ENCODE results near the gene PCDHGA3.
"Not testable (repeated sequence)": the region's sequence is repeated elsewhere in the genome, so short reads cannot be mapped to it uniquely, and the experiment has no call there.

The PCDHGA3 gene

GRCh38 chr5:141330299-141331080 lies 13.1 kb upstream of the PCDHGA3 start, which contains the start of gene PCDHGA1:
Gene PCDHGA1, plus strand, starts transcription at chr5:141330514.
- TF ChIP-seq CTCF (conservative IDR thresholded peaks at IDR 0.05; ENCODE audit: low read depth): peak; percentile 40
- no peak within 1 kb of the TSS for H3K27ac ChIP-seq
- ChIA-PET POLR2A (ENCODE audit: low non-redundant PET) (interaction anchor here (1.1 kb wide), 1 partner anchor 10 kb away, joined by 8 read pairs; the partner anchor contains the start of gene TAF7), CTCF (interaction anchor here (0.5 to 1.9 kb wide), 18 partner anchors 8 to 1659 kb away, joined by 3 to 8 read pairs (median 4); partner anchors contain the start of genes PCDHB10, PCDHB11, PCDHGA2 and PCDHGB2)
- DNase-seq (ENCODE audit: low spot score): peak; percentile 40

GRCh38 chr5:141332571-141332970 lies 11.1 kb upstream of the PCDHGA3 start:
- POLR2A ChIA-PET (ENCODE audit: low non-redundant PET); H3K27ac ChIP-seq; DNase-seq (ENCODE audit: low spot score): not testable (repeated sequence)
- CTCF ChIA-PET: interaction anchor here (0.6 kb wide), 1 partner anchor 228 kb away, joined by 4 read pairs; no protein-coding TSS in a partner anchor

- TF ChIP-seq CTCF (conservative IDR thresholded peaks at IDR 0.05; ENCODE audit: low read depth): peak; percentile 56
- ChIA-PET POLR2A (ENCODE audit: low non-redundant PET) (no interaction called here), CTCF (interaction anchor here (0.5 to 1.9 kb wide), 14 partner anchors 8 to 635 kb away, joined by 3 to 9 read pairs (median 4); partner anchors contain the start of genes PCDHB11, PCDHB14, PCDHGA1 and PCDHGB1)
- H3K27ac ChIP-seq: no peak within 1 kb of the TSS
- no peak for DNase-seq (ENCODE audit: low spot score)
Measured at GRCh38 chr5:141338538-141339306, 4.9 kb upstream of the PCDHGA3 start, which contains the start of gene PCDHGA2. Gene PCDHGA2, plus strand, starts transcription at chr5:141338760.

GRCh38 chr5:141340781-141341354 lies 2.8 kb upstream of the PCDHGA3 start:
- POLR2A ChIA-PET (ENCODE audit: low non-redundant PET); CTCF ChIA-PET; H3K27ac ChIP-seq; DNase-seq (ENCODE audit: low spot score): not testable (repeated sequence)

GRCh38 chr5:141342773-141343172 lies 856 bp upstream of the PCDHGA3 start:
- TF ChIP-seq CTCF (conservative IDR thresholded peaks at IDR 0.05; ENCODE audit: low read depth): no peak
- DNase-seq (ENCODE audit: low spot score): no peak
- ChIA-PET POLR2A (ENCODE audit: low non-redundant PET) (no interaction called here), CTCF (interaction anchor here (0.6 to 1.6 kb wide), 3 partner anchors 23 to 674 kb away, joined by 3 to 4 read pairs (median 4); partner anchors contain the start of gene PCDHB11)
- H3K27ac ChIP-seq: no peak overlapping the region

GRCh38 chr5:141343953-141344463 lies 379 bp downstream of the PCDHGA3 start:
- no peak for TF ChIP-seq CTCF (conservative IDR thresholded peaks at IDR 0.05; ENCODE audit: low read depth)
- ChIA-PET CTCF (interaction anchor here (0.7 to 1.6 kb wide), 5 partner anchors 11 to 191 kb away, joined by 3 to 8 read pairs (median 4); partner anchors contain the start of genes PCDHGA4 and PCDHGB7), POLR2A (ENCODE audit: low non-redundant PET) (no interaction called here)
- H3K27ac ChIP-seq: no peak overlapping the region
- no peak for DNase-seq (ENCODE audit: low spot score)

GRCh38 chr5:141345327-141345726 lies 1.7 kb downstream of the PCDHGA3 start:
- ChIA-PET CTCF (no interaction called here), POLR2A (ENCODE audit: low non-redundant PET) (no interaction called here)
- no peak for DNase-seq (ENCODE audit: low spot score)
- H3K27ac ChIP-seq: no peak overlapping the region
- no peak for TF ChIP-seq CTCF (conservative IDR thresholded peaks at IDR 0.05; ENCODE audit: low read depth)

GRCh38 chr5:141346017-141346416 lies 2.4 kb downstream of the PCDHGA3 start:
- POLR2A ChIA-PET (ENCODE audit: low non-redundant PET); H3K27ac ChIP-seq; DNase-seq (ENCODE audit: low spot score): not testable (repeated sequence)
- CTCF ChIA-PET: interaction anchor here (0.6 kb wide), 1 partner anchor 1682 kb away, joined by 3 read pairs; no protein-coding TSS in a partner anchor
